Mesendoderm (in vitro differentiated cells): ENCODE results near the gene KCNJ12.
"Not testable (repeated sequence)": the region's sequence is repeated elsewhere in the genome, so short reads cannot be mapped to it uniquely, and the experiment has no call there.

ENCODE experiments used
- DNase-seq: peaks from one replicate; pipeline ENCODE4 v3.0.0; 2013
- H2AK5ac ChIP-seq: 2 replicates; pipeline ENCODE4 v1.6.1; 2013; ENCODE audit warnings: low read length, inconsistent platforms
- H2BK120ac ChIP-seq: 2 replicates; pipeline ENCODE4 v1.6.1; 2013; ENCODE audit warnings: low read depth, mild to moderate bottlenecking, low read length, moderate library complexity, mixed read lengths
- H2BK15ac ChIP-seq: replicated peaks from 2 replicates; pipeline ENCODE4 v1.6.1; 2013; ENCODE audit warnings: low read depth, mild to moderate bottlenecking, moderate library complexity
- H2BK5ac ChIP-seq: 2 replicates; pipeline ENCODE4 v1.6.1; 2013; ENCODE audit warnings: low read length, inconsistent platforms
- H3K18ac ChIP-seq: 2 replicates; pipeline ENCODE4 v1.6.1; 2013; ENCODE audit warnings: mild to moderate bottlenecking, low read length, mixed read lengths
- H3K23ac ChIP-seq: one replicate; pipeline ENCODE4 v1.6.1; 2013; ENCODE audit warnings: low read length
- H3K27ac ChIP-seq: 2 replicates; pipeline ENCODE4 v1.5.1; 2013; ENCODE audit warnings: low read depth, mild to moderate bottlenecking, inconsistent platforms, low read length, moderate library complexity
- H3K27me3 ChIP-seq: 2 replicates; pipeline ENCODE4 v1.6.1; 2013; ENCODE audit warnings: low read length, control low read depth, mild to moderate bottlenecking, inconsistent platforms; ENCODE audit not compliant: insufficient read depth, poor library complexity
- H3K36me3 ChIP-seq: 2 replicates; pipeline ENCODE4 v1.6.1; 2013; ENCODE audit warnings: low read length, inconsistent platforms; ENCODE audit not compliant: control insufficient read depth, insufficient read depth
- H3K4ac ChIP-seq: one replicate; pipeline ENCODE4 v1.6.1; 2013; ENCODE audit warnings: low read depth, mild to moderate bottlenecking, low read length, moderate library complexity
- H3K4me1 ChIP-seq: 2 replicates; pipeline ENCODE4 v1.6.1; 2013; ENCODE audit warnings: low read depth, low read length, inconsistent platforms; ENCODE audit not compliant: control insufficient read depth
- H3K4me2 ChIP-seq: 2 replicates; pipeline ENCODE4 v1.6.1; 2013; ENCODE audit warnings: low read length
- H3K4me3 ChIP-seq: 2 replicates; pipeline ENCODE4 v1.5.1; 2013; ENCODE audit warnings: mild to moderate bottlenecking, low read length
- H3K56ac ChIP-seq: one replicate; pipeline ENCODE4 v1.6.1; 2013; ENCODE audit warnings: low read length
- H3K79me1 ChIP-seq: 2 replicates; pipeline ENCODE4 v1.6.1; 2013; ENCODE audit warnings: low read length, inconsistent platforms
- H3K79me2 ChIP-seq: 2 replicates; pipeline ENCODE4 v1.6.1; 2013; ENCODE audit warnings: mild to moderate bottlenecking, low read length; ENCODE audit not compliant: control insufficient read depth, insufficient read depth
- H3K9ac ChIP-seq: 2 replicates; pipeline ENCODE4 v1.6.1; 2013; ENCODE audit warnings: low read length, inconsistent platforms
- H4K5ac ChIP-seq: one replicate; pipeline ENCODE4 v1.6.1; 2013; ENCODE audit warnings: low read length
- H4K8ac ChIP-seq: one replicate; pipeline ENCODE4 v1.6.1; 2013; ENCODE audit warnings: low read depth, mild to moderate bottlenecking, control low read depth, low read length, moderate library complexity
- WGBS: extraction: QIAGEN DNeasy Blood & Tissue Kit; methylation state at CpG from one replicate; pipeline ENCODE4 v1.1.7; 2013; ENCODE audit warnings: low lambda C conversion rate, missing lambda C conversion rate; ENCODE audit not compliant: insufficient coverage; ENCODE audit errors: extremely low coverage; 5-methylcytosine and 5-hydroxymethylcytosine counted together

The KCNJ12 gene

GRCh38 chr17:21456449-21456848, 80.3 kb downstream of the KCNJ12 start:
- not testable (repeated sequence) for H3K4me3 ChIP-seq, H3K36me3 ChIP-seq, H2BK120ac ChIP-seq, H3K79me1 ChIP-seq, H2AK5ac ChIP-seq, H3K9ac ChIP-seq, DNase-seq, H2BK15ac ChIP-seq, H2BK5ac ChIP-seq, H3K4ac ChIP-seq, H3K4me2 ChIP-seq, H3K18ac ChIP-seq, H3K4me1 ChIP-seq, H4K5ac ChIP-seq, H3K27ac ChIP-seq, H3K27me3 ChIP-seq, H3K56ac ChIP-seq, H4K8ac ChIP-seq, H3K79me2 ChIP-seq, H3K23ac ChIP-seq
- WGBS, result no CpG with 5 or more reads among the region's 5 CpGs

GRCh38 chr17:21457051-21458026, 81.2 kb downstream of the KCNJ12 start:
- no peak overlapping the region for H4K8ac ChIP-seq
- H3K56ac ChIP-seq, result peak overlapping the region; percentile 58
- H3K36me3 ChIP-seq, result no peaks in the 10 kb centered on the region
- H3K4ac ChIP-seq, result no peak overlapping the region
- H3K18ac ChIP-seq, result no peak overlapping the region
- H2BK120ac ChIP-seq, result no peak overlapping the region
- H3K79me2 ChIP-seq, result no peaks in the 10 kb centered on the region
- H3K27me3 ChIP-seq, result no peaks in the 10 kb centered on the region
- no peak overlapping the region for H4K5ac ChIP-seq
- no peak overlapping the region for H2BK5ac ChIP-seq
- H3K79me1 ChIP-seq, result no peaks in the 10 kb centered on the region
- H3K4me1 ChIP-seq, result peaks cover 7% of the 10 kb centered on the region
- DNase-seq, result peak; percentile 90
- no peak overlapping the region for H3K4me3 ChIP-seq
- H3K4me2 ChIP-seq, result peak overlapping the region; percentile 3
- H3K9ac ChIP-seq, result peak overlapping the region; percentile 48
- H2AK5ac ChIP-seq, result no peak overlapping the region
- H2BK15ac ChIP-seq, result no peak overlapping the region
- no CpG with 5 or more reads among the region's 36 CpGs for WGBS
- H3K27ac ChIP-seq, result no peak overlapping the region
- no peak overlapping the region for H3K23ac ChIP-seq

GRCh38 chr17:21458054-21458453, 81.9 kb downstream of the KCNJ12 start:
- Histone ChIP-seq H3K23ac (no peak overlapping the region), H3K18ac (no peak overlapping the region), H3K36me3 (no peaks in the 10 kb centered on the region), H3K27ac (no peak overlapping the region), H3K4ac (no peak overlapping the region), H3K27me3 (no peaks in the 10 kb centered on the region), H3K79me1 (no peaks in the 10 kb centered on the region), H3K9ac (peak overlapping the region; percentile 44), H2AK5ac (no peak overlapping the region), H3K56ac (peak overlapping the region; percentile 58), H3K4me3 (no peak overlapping the region), H2BK15ac (no peak overlapping the region), H2BK5ac (no peak overlapping the region), H3K4me2 (no peak overlapping the region), H2BK120ac (no peak overlapping the region), H4K5ac (no peak overlapping the region), H3K4me1 (peaks cover 7% of the 10 kb centered on the region), H3K79me2 (no peaks in the 10 kb centered on the region), H4K8ac (no peak overlapping the region)
- peak; percentile 78 for DNase-seq
- WGBS, result no CpG with 5 or more reads among the region's 7 CpGs

- Histone ChIP-seq H3K27ac (no peak overlapping the region), H3K56ac (no peak overlapping the region), H3K4me3 (no peak overlapping the region), H3K36me3 (no peaks in the 10 kb centered on the region), H2BK5ac (no peak overlapping the region), H2BK120ac (no peak overlapping the region), H3K79me1 (no peaks in the 10 kb centered on the region), H4K8ac (no peak overlapping the region), H3K27me3 (no peaks in the 10 kb centered on the region), H3K18ac (no peak overlapping the region), H3K79me2 (no peaks in the 10 kb centered on the region), H3K23ac (no peak overlapping the region), H2AK5ac (no peak overlapping the region), H2BK15ac (no peak overlapping the region), H4K5ac (no peak overlapping the region), H3K9ac (no peak overlapping the region), H3K4ac (no peak overlapping the region), H3K4me2 (no peak overlapping the region), H3K4me1 (peaks cover 9% of the 10 kb centered on the region)
- no peak for DNase-seq
- WGBS, result no CpG with 5 or more reads among the region's 8 CpGs
These were observed 83.4 kb downstream of the KCNJ12 start for GRCh38 chr17:21459536-21459935.

- H2AK5ac ChIP-seq, result no peak overlapping the region
- DNase-seq, result no peak
These were observed 84.2 kb downstream of the KCNJ12 start for GRCh38 chr17:21460358-21460757.

More at GRCh38 chr17:21460358-21460757, 84.2 kb downstream of the KCNJ12 start:
- WGBS, result no CpG with 5 or more reads among the region's 6 CpGs
- Histone ChIP-seq H3K79me2 (no peaks in the 10 kb centered on the region), H3K36me3 (no peaks in the 10 kb centered on the region), H3K4me2 (no peak overlapping the region), H4K5ac (no peak overlapping the region), H2BK5ac (no peak overlapping the region), H3K23ac (no peak overlapping the region), H3K27me3 (no peaks in the 10 kb centered on the region), H3K4ac (no peak overlapping the region), H4K8ac (no peak overlapping the region), H3K27ac (no peak overlapping the region), H2BK120ac (no peak overlapping the region), H3K18ac (no peak overlapping the region), H3K4me1 (peaks cover 9% of the 10 kb centered on the region), H3K79me1 (no peaks in the 10 kb centered on the region), H2BK15ac (no peak overlapping the region), H3K9ac (no peak overlapping the region), H3K56ac (peak overlapping the region; percentile 15), H3K4me3 (no peak overlapping the region)
